Left lung (tissue), 14 donors: ENCODE measurements around the gene SSBP2. TPM values are rescaled to one million over a fixed set of nuclear protein-coding genes. Genes with fewer than 3 reads are reported as not detected.
A peak's percentile ranks its signal among the peaks of the same experiment; 100 is the strongest.

Experiments used
- ATAC-seq: fragments of 200-7000 bp; cut with Tn5 transposase; one replicate; pipeline ENCODE4 v1.9.1; 2020; ENCODE audit warnings: moderate library complexity
- DNase-seq, 4 donors: peaks; one replicate each; pipeline ENCODE4 v3.0.0-alpha.2; 2013 to 2020
- H3K27ac ChIP-seq, 2 donors: fragments of 200-600 bp; sonication (generic) in 1 of 2; one replicate each; pipeline versions ENCODE4 v1.5.0 to v1.8.0; 2020 to 2021
- H3K27me3 ChIP-seq, 2 donors: fragments of 200-600 bp; sonication (generic) in 1 of 2; one replicate each; pipeline versions ENCODE4 v1.5.0 to v1.8.0; 2020 to 2021
- H3K36me3 ChIP-seq, 2 donors: fragments of 200-600 bp; sonication (generic) in 1 of 2; one replicate each; pipeline versions ENCODE4 v1.5.0 to v1.8.0; 2020 to 2021
- H3K4me1 ChIP-seq, 2 donors: fragments of 200-600 bp; one replicate each; pipeline ENCODE4 v1.8.0; 2021
- H3K4me3 ChIP-seq, 2 donors: fragments of 200-600 bp; sonication (generic) in 1 of 2; one replicate each; pipeline versions ENCODE4 v1.5.0 to v1.8.0; 2020 to 2021; ENCODE audit warnings: mild to moderate bottlenecking in 1 of 2
- H3K9me3 ChIP-seq, 2 donors: fragments of 200-600 bp; sonication (generic) in 1 of 2; one replicate each; pipeline versions ENCODE4 v1.5.0 to v1.8.0; 2020 to 2021
- CTCF ChIP-seq, 2 donors: fragments of 200-600 bp; sonication (generic) in 1 of 2; IDR thresholded peaks; one replicate each; pipeline versions ENCODE4 v1.5.0 to v1.8.0; 2021; ENCODE audit warnings: antibody characterized with exemption in 2 of 2
- intact Hi-C, 2 donors: fragments of 100-400 bp; cut with DNase I; formaldehyde crosslinking; loops; one replicate each; pipeline versions ENCODE4 v1.11.2 to v1.14.2; 2022
- long read RNA-seq, 12 donors: library from polyadenylated mRNA in 2 of 12; unstranded in 2 of 12; transcript quantifications; one replicate each; pipeline ENCODE4 v2.0.0 and lab custom pipeline, GENCODE V29; 2019 to 2026
- polyA plus RNA-seq, 6 donors: library from polyadenylated mRNA; unstranded; fragments of 120-200 nt; gene quantifications; one replicate each; pipeline ENCODE4 v1.2.1, GENCODE V29; 2013; ENCODE audit not compliant: insufficient read length in 6 of 6
- total RNA-seq, 2 donors: library from RNA; stranded (reverse); fragmentation: NEBNext Ultra II Directional; extraction: Animal tissue kit (Norgen Biotek cat#: 25700); gene quantifications; one replicate each; pipeline ENCODE4 v1.2.1, GENCODE V29; 2021
- donor health status: DM: no; HTN: yes; CAD: no.
- donor health status: DM: no; HTN: no; CAD: no.

The SSBP2 gene
- total RNA-seq = 10 to 100 TPM; 31.6 to 37.3 TPM
- polyA plus RNA-seq = 100 to 1,000 TPM in 1 of 6 donors, 10 to 100 TPM in 5; 65.1 to 103 (median 78.5) TPM
- long read RNA-seq, donor 1, full-length matches to known transcripts = 19 of 29 reads
- long read RNA-seq, donor 1, partial matches to known transcripts = 10 of 29 reads
- long read RNA-seq, donor 1, other reads (novel, unspliced or antisense) = 0 of 29 reads
- long read RNA-seq, donor 2, full-length matches to known transcripts = 11 of 16 reads
- long read RNA-seq, donor 2, partial matches to known transcripts = 5 of 16 reads
- long read RNA-seq, donor 2, other reads (novel, unspliced or antisense) = 0 of 16 reads
- long read RNA-seq, donor 3, full-length matches to known transcripts = 12 of 12 reads
- long read RNA-seq, donor 3, partial matches to known transcripts = 0 of 12 reads
- long read RNA-seq, donor 3, other reads (novel, unspliced or antisense) = 0 of 12 reads
- long read RNA-seq, donor 4, full-length matches to known transcripts = 13 of 15 reads
- long read RNA-seq, donor 4, partial matches to known transcripts = 1 of 15 reads
- long read RNA-seq, donor 4, other reads (novel, unspliced or antisense) = 1 of 15 reads
- long read RNA-seq, donor 5, full-length matches to known transcripts = 18 of 23 reads
- long read RNA-seq, donor 5, partial matches to known transcripts = 5 of 23 reads
- long read RNA-seq, donor 5, other reads (novel, unspliced or antisense) = 0 of 23 reads
- long read RNA-seq, donor 6, full-length matches to known transcripts = 14 of 14 reads
- long read RNA-seq, donor 6, partial matches to known transcripts = 0 of 14 reads
- long read RNA-seq, donor 6, other reads (novel, unspliced or antisense) = 0 of 14 reads
- long read RNA-seq, donor 7, full-length matches to known transcripts = 11 of 11 reads
- long read RNA-seq, donor 7, partial matches to known transcripts = 0 of 11 reads
- long read RNA-seq, donor 7, other reads (novel, unspliced or antisense) = 0 of 11 reads
- long read RNA-seq, donor 8, full-length matches to known transcripts = 11 of 11 reads
- long read RNA-seq, donor 8, partial matches to known transcripts = 0 of 11 reads
- long read RNA-seq, donor 8, other reads (novel, unspliced or antisense) = 0 of 11 reads
- long read RNA-seq, donor 9 = 0 reads
- long read RNA-seq, donor 10, full-length matches to known transcripts = 8 of 15 reads
- long read RNA-seq, donor 10, partial matches to known transcripts = 1 of 15 reads
- long read RNA-seq, donor 10, other reads (novel, unspliced or antisense) = 6 of 15 reads
- long read RNA-seq, donor 11, full-length matches to known transcripts = 15 of 15 reads
- long read RNA-seq, donor 11, partial matches to known transcripts = 0 of 15 reads
- long read RNA-seq, donor 11, other reads (novel, unspliced or antisense) = 0 of 15 reads
- long read RNA-seq, donor 12, full-length matches to known transcripts = 16 of 16 reads
- long read RNA-seq, donor 12, partial matches to known transcripts = 0 of 16 reads
- long read RNA-seq, donor 12, other reads (novel, unspliced or antisense) = 0 of 16 reads

- H3K27ac ChIP-seq = peak within 1 kb of the TSS; percentile 98
- intact Hi-C loops = loop anchor here (5.0 to 10.0 kb wide), 3 partner anchors 36 to 224 kb away; partner anchors contain the start of gene ATG10 (in 1 of the 2)
- no peaks in the 10 kb centered on the region for H3K9me3 ChIP-seq
- no peaks in the 10 kb centered on the region for H3K36me3 ChIP-seq
- DNase-seq = peak; percentile 99 to 100 (median 100)
- H3K27me3 ChIP-seq = peaks cover 0 to 10% of the 10 kb centered on the region in 2 donors
- peaks cover 10 to 38% of the 10 kb centered on the region in 2 donors for H3K4me1 ChIP-seq
- ATAC-seq = peak; percentile 94
- H3K4me3 ChIP-seq = peak within 1 kb of the TSS; percentile 65 to 84
- TF ChIP-seq CTCF (IDR thresholded peaks at IDR 0.05) = no peak
Observed at GRCh38 chr5:81751009-81751835, at the start of gene SSBP2. Gene SSBP2 (minus strand): TSS chr5:81751097. CDS start chr5:81751042, 55 bp downstream.

GRCh38 chr5:81795666-81796065 lies 44.8 kb upstream of the SSBP2 start:
- H3K36me3 ChIP-seq = no peaks in the 10 kb centered on the region
- H3K9me3 ChIP-seq = no peaks in the 10 kb centered on the region
- no peak overlapping the region for H3K4me3 ChIP-seq
- no peaks in the 10 kb centered on the region for H3K4me1 ChIP-seq
- H3K27ac ChIP-seq = no peak overlapping the region
- no peak for DNase-seq
- ATAC-seq = no peak
- intact Hi-C loops = loop anchor here in 1 of 2 donors (10.0 kb wide), 1 partner anchor 49 kb away; no protein-coding TSS in a partner anchor
- no peaks in the 10 kb centered on the region for H3K27me3 ChIP-seq
- TF ChIP-seq CTCF (IDR thresholded peaks at IDR 0.05) = no peak

DNA sequence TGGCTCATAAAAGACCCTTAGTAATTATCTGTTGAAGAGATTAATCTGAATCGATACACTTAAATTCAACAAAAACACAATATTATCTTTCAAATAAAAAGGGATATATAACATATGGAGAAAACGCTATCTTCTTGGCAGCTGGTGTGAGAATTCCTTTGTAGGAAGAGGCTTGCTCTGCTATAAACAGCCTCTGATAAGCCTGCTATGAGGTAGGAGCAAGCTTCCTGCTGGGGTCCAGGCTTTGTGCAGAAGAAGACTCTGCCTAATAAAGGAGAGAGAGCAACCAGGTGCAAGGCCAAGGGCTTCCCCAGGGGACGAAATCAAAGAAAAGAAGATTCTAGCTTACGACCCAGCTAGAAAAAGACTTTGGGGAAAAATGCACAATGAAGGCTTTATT lies 43.3 kb upstream of the SSBP2 start:
- Histone ChIP-seq H3K4me1 (peaks cover 0 to 2% of the 10 kb centered on the region in 2 donors), H3K9me3 (no peaks in the 10 kb centered on the region), H3K36me3 (no peaks in the 10 kb centered on the region), H3K4me3 (no peak overlapping the region), H3K27ac (no peak overlapping the region), H3K27me3 (no peaks in the 10 kb centered on the region)
- intact Hi-C loops = loop anchor here in 1 of 2 donors (10.0 kb wide), 1 partner anchor 51 kb away; no protein-coding TSS in a partner anchor
- TF ChIP-seq CTCF (IDR thresholded peaks at IDR 0.05) = no peak
- DNase-seq = no peak
- ATAC-seq = no peak

- peaks cover 7 to 28% of the 10 kb centered on the region in 2 donors for H3K4me1 ChIP-seq
- no peak overlapping the region for H3K4me3 ChIP-seq
- H3K36me3 ChIP-seq = no peaks in the 10 kb centered on the region
- ATAC-seq (no peak), DNase-seq (no peak)
- no peak for TF ChIP-seq CTCF (IDR thresholded peaks at IDR 0.05)
- no peak overlapping the region for H3K27ac ChIP-seq
- intact Hi-C loops = loop anchor here in 1 of 2 donors (10.0 kb wide), 1 partner anchor 54 kb away; no protein-coding TSS in a partner anchor
- H3K9me3 ChIP-seq = no peaks in the 10 kb centered on the region
- H3K27me3 ChIP-seq = no peaks in the 10 kb centered on the region
Observed at GRCh38 chr5:81790336-81790735, 39.4 kb upstream of the SSBP2 start.
